Peyer's patch (tissue), 4 donors: ENCODE results near the gene GRM2. TPM values are rescaled to one million over a fixed set of nuclear protein-coding genes. Genes with fewer than 3 reads are reported as not detected.

Experiments used
- DNase-seq, 3 donors: peaks; one replicate each; pipeline ENCODE4 v3.0.0-alpha.2; 2017 to 2019
- H3K27ac ChIP-seq, 4 donors: fragments of 200-600 bp; sonication (generic); one replicate each; pipeline ENCODE4 v1.5.1; 2016 to 2019
- H3K27me3 ChIP-seq, 2 donors: fragments of 200-600 bp; sonication (generic); one replicate each; pipeline ENCODE4 v1.5.1; 2019
- H3K36me3 ChIP-seq, 3 donors: fragments of 200-600 bp; sonication (generic); one replicate each; pipeline ENCODE4 v1.5.1; 2016 to 2019
- H3K4me1 ChIP-seq, 4 donors: fragments of 200-600 bp; sonication (generic); one replicate each; pipeline ENCODE4 v1.5.1; 2016 to 2019
- H3K4me3 ChIP-seq, 4 donors: fragments of 200-600 bp; sonication (generic); 1 replicate in 3 of 4; 2 replicates in 1 of 4; pipeline ENCODE4 v1.5.1; 2016 to 2019; ENCODE audit warnings: mild to moderate bottlenecking in 1 of 4
- H3K9me3 ChIP-seq, 4 donors: fragments of 200-600 bp; sonication (generic); one replicate each; pipeline ENCODE4 v1.5.1; 2016 to 2019; ENCODE audit warnings: mild to moderate bottlenecking in 1 of 4
- CTCF ChIP-seq, 6 experiments: fragments of 450-650 bp in 4 of 6; fragments of 200-600 bp in 2 of 6; sonication (generic) in 1 of 6; IDR thresholded peaks; one replicate each; pipeline ENCODE4 v1.5.1; 2017 to 2019; ENCODE audit warnings: antibody characterized with exemption in 6 of 6, mild to moderate bottlenecking in 3 of 6, moderate library complexity in 1 of 6
- POLR2A ChIP-seq, 2 donors: fragments of 450-650 bp; IDR thresholded peaks; one replicate each; pipeline ENCODE4 v1.5.1; 2017; ENCODE audit warnings: antibody characterized with exemption in 2 of 2, mild to moderate bottlenecking in 2 of 2, moderate library complexity in 2 of 2
- total RNA-seq, 4 donors: library from RNA; depleted of rRNA; stranded (reverse); fragments of >200 nt; gene quantifications; one replicate each; pipeline ENCODE4 v1.1.0, GENCODE V29; 2016

Gene GRM2
- total RNA-seq, 4 donors from 2014 or later = 0.54 to 2.5 (median 0.57) TPM; not detected in 1

GRCh38 chr3:51720292-51721061 lies 13.6 kb downstream of the GRM2 start:
- H3K27me3 ChIP-seq = no peaks in the 10 kb centered on the region
- DNase-seq = peak in 1 of 3 donors; percentile 15
- no peak overlapping the region for H3K4me3 ChIP-seq
- no peak overlapping the region for H3K27ac ChIP-seq
- H3K9me3 ChIP-seq = no peaks in the 10 kb centered on the region
- no peaks in the 10 kb centered on the region for H3K4me1 ChIP-seq
- TF ChIP-seq CTCF (IDR thresholded peaks at IDR 0.05) (no peak), POLR2A (IDR thresholded peaks at IDR 0.05) (no peak)
- no peaks in the 10 kb centered on the region for H3K36me3 ChIP-seq

GRCh38 chr3:51721062-51721745 lies 14.3 kb downstream of the GRM2 start:
- Histone ChIP-seq H3K4me3 (no peak overlapping the region), H3K9me3 (no peaks in the 10 kb centered on the region), H3K27me3 (no peaks in the 10 kb centered on the region), H3K4me1 (no peaks in the 10 kb centered on the region), H3K27ac (no peak overlapping the region), H3K36me3 (no peaks in the 10 kb centered on the region)
- TF ChIP-seq CTCF (IDR thresholded peaks at IDR 0.05) = no peak
- TF ChIP-seq POLR2A (IDR thresholded peaks at IDR 0.05) = no peak
- DNase-seq = peak in 1 of 3 donors; percentile 11

GRCh38 chr3:51722362-51722761 lies 15.5 kb downstream of the GRM2 start:
- Histone ChIP-seq H3K27ac (no peak overlapping the region), H3K4me1 (no peaks in the 10 kb centered on the region), H3K4me3 (no peak overlapping the region), H3K36me3 (no peaks in the 10 kb centered on the region), H3K9me3 (no peaks in the 10 kb centered on the region), H3K27me3 (no peaks in the 10 kb centered on the region)
- TF ChIP-seq POLR2A (IDR thresholded peaks at IDR 0.05) (no peak), CTCF (IDR thresholded peaks at IDR 0.05) (no peak)
- no peak for DNase-seq

GRCh38 chr3:51727500-51727899 lies 20.6 kb downstream of the GRM2 start:
- Histone ChIP-seq H3K27me3 (no peaks in the 10 kb centered on the region), H3K27ac (no peak overlapping the region), H3K36me3 (no peaks in the 10 kb centered on the region), H3K9me3 (no peaks in the 10 kb centered on the region), H3K4me1 (no peaks in the 10 kb centered on the region), H3K4me3 (no peak overlapping the region)
- no peak for DNase-seq
- no peak for TF ChIP-seq POLR2A (IDR thresholded peaks at IDR 0.05)
- TF ChIP-seq CTCF (IDR thresholded peaks at IDR 0.05) = no peak

GRCh38 chr3:51729042-51729633 lies 22.3 kb downstream of the GRM2 start:
- Histone ChIP-seq H3K27me3 (no peaks in the 10 kb centered on the region), H3K9me3 (no peaks in the 10 kb centered on the region), H3K4me1 (no peaks in the 10 kb centered on the region), H3K27ac (no peak overlapping the region), H3K36me3 (no peaks in the 10 kb centered on the region), H3K4me3 (no peak overlapping the region)
- DNase-seq = no peak
- TF ChIP-seq CTCF (IDR thresholded peaks at IDR 0.05) (no peak), POLR2A (IDR thresholded peaks at IDR 0.05) (no peak)
